Left colon (tissue), 2 donors: Measurements from ENCODE around the gene C1orf21. TPM values are rescaled to one million over a fixed set of nuclear protein-coding genes. Genes with fewer than 3 reads are reported as not detected.

Experiments used
- ATAC-seq: fragments of 200-7000 bp; cut with Tn5 transposase; one replicate; pipeline ENCODE4 v1.9.1; 2020; ENCODE audit warnings: mild to moderate bottlenecking, moderate library complexity
- DNase-seq, 2 donors: peaks; one replicate each; pipeline ENCODE4 v3.0.0-alpha.2; 2020
- intact Hi-C, 2 donors: fragments of 100-400 bp; cut with DNase I in 1 of 2; cut with micrococcal nuclease in 1 of 2; formaldehyde crosslinking; loops; one replicate each; pipeline versions ENCODE4 v1.11.2 to v1.14.0; 2022; cut with DNase I, micrococcal nuclease
- total RNA-seq, 2 donors: library from RNA; stranded (reverse); fragmentation: NEBNext Ultra II Directional; extraction: Animal tissue kit (Norgen Biotek cat#: 25700); gene quantifications; one replicate each; pipeline ENCODE4 v1.2.1, GENCODE V29; 2021
- donor health status: DM: no; HTN: no; CAD: no.
- donor health status: DM: yes; HTN: yes; CAD: no.

Gene C1orf21
- total RNA-seq, 2 donors from 2014 or later, result 105 to 106 TPM

GRCh38 chr1:184429335-184429734 is 42.5 kb downstream of the C1orf21 start:
- ATAC-seq (no peak), DNase-seq (no peak)
- intact Hi-C loops, result no loop called here

- intact Hi-C loops, result no loop called here
- ATAC-seq, result no peak
- DNase-seq, result no peak
Observed at GRCh38 chr1:184433956-184434502, 47.2 kb downstream of the C1orf21 start.

- ATAC-seq (peak; percentile 97), DNase-seq (peak; percentile 61 to 81)
- intact Hi-C loops, result no loop called here
Observed at GRCh38 chr1:184437291-184437690, 50.5 kb downstream of the C1orf21 start.

- intact Hi-C loops, result no loop called here
- DNase-seq (no peak), ATAC-seq (no peak)
Observed at GRCh38 chr1:184438363-184438762, 51.5 kb downstream of the C1orf21 start.

GRCh38 chr1:184442260-184442659 is 55.4 kb downstream of the C1orf21 start:
- DNase-seq, result no peak
- intact Hi-C loops, result no loop called here
- ATAC-seq, result peak; percentile 17

GRCh38 chr1:184443201-184443600 is 56.4 kb downstream of the C1orf21 start:
- intact Hi-C loops, result no loop called here
- ATAC-seq (no peak), DNase-seq (no peak)

- no peak for DNase-seq
- ATAC-seq, result peak; percentile 12
- intact Hi-C loops, result no loop called here
Observed at GRCh38 chr1:184443624-184444023, 56.8 kb downstream of the C1orf21 start.

- DNase-seq (no peak), ATAC-seq (no peak)
- intact Hi-C loops, result no loop called here
Observed at GRCh38 chr1:184445997-184446396, 59.2 kb downstream of the C1orf21 start.

GRCh38 chr1:184447651-184448185 is 60.9 kb downstream of the C1orf21 start:
- DNase-seq (no peak), ATAC-seq (no peak)
- intact Hi-C loops, result no loop called here

GRCh38 chr1:184449916-184450315 is 63.1 kb downstream of the C1orf21 start:
- DNase-seq (no peak), ATAC-seq (peak; percentile 42)
- intact Hi-C loops, result no loop called here

- intact Hi-C loops, result no loop called here
- DNase-seq, result no peak
- no peak for ATAC-seq
Observed at GRCh38 chr1:184455786-184456185, 69.0 kb downstream of the C1orf21 start.

- ATAC-seq (no peak), DNase-seq (no peak)
- intact Hi-C loops, result no loop called here
Observed at GRCh38 chr1:184456189-184456588, 69.4 kb downstream of the C1orf21 start.

- ATAC-seq (no peak), DNase-seq (no peak)
- intact Hi-C loops, result no loop called here
Observed at GRCh38 chr1:184457500-184457899, 70.7 kb downstream of the C1orf21 start.

GRCh38 chr1:184461321-184461720 is 74.5 kb downstream of the C1orf21 start:
- intact Hi-C loops, result no loop called here
- no peak for DNase-seq
- ATAC-seq, result no peak

- ATAC-seq (no peak), DNase-seq (no peak)
- intact Hi-C loops, result no loop called here
Observed at GRCh38 chr1:184462155-184462554, 75.3 kb downstream of the C1orf21 start.

- intact Hi-C loops, result no loop called here
- DNase-seq (no peak), ATAC-seq (no peak)
Observed at GRCh38 chr1:184462990-184463389, 76.2 kb downstream of the C1orf21 start.

- intact Hi-C loops, result no loop called here
- no peak for DNase-seq
- no peak for ATAC-seq
Observed at GRCh38 chr1:184463680-184464079, 76.9 kb downstream of the C1orf21 start.

GRCh38 chr1:184464757-184465156 is 77.9 kb downstream of the C1orf21 start:
- no peak for ATAC-seq
- no peak for DNase-seq
- intact Hi-C loops, result no loop called here

- ATAC-seq (no peak), DNase-seq (no peak)
- intact Hi-C loops, result no loop called here
Observed at GRCh38 chr1:184465489-184466146, 78.8 kb downstream of the C1orf21 start.

- intact Hi-C loops, result no loop called here
- DNase-seq (no peak), ATAC-seq (no peak)
Observed at GRCh38 chr1:184467295-184467694, 80.5 kb downstream of the C1orf21 start.

- DNase-seq (no peak), ATAC-seq (no peak)
- intact Hi-C loops, result no loop called here
Observed at GRCh38 chr1:184469396-184469795, 82.6 kb downstream of the C1orf21 start.
